Subcutaneous abdominal adipose tissue (tissue), 5 donors: ENCODE measurements around the gene HOXB5.

Experiments
- H3K27ac ChIP-seq: one replicate; pipeline ENCODE4 v1.7.0; 2013; ENCODE audit warnings: low read depth, mild to moderate bottlenecking, inconsistent platforms, low read length, moderate library complexity
- H3K27me3 ChIP-seq, 5 donors: one replicate each; pipeline ENCODE4 v1.7.0; 2013; ENCODE audit warnings: low read length in 5 of 5, inconsistent platforms in 1 of 5; ENCODE audit not compliant: control insufficient read depth in 5 of 5, insufficient read depth in 4 of 5
- H3K36me3 ChIP-seq, 5 donors: one replicate each; pipeline ENCODE4 v1.7.0; 2013; ENCODE audit warnings: low read length in 5 of 5; ENCODE audit not compliant: control insufficient read depth in 5 of 5, insufficient read depth in 5 of 5
- H3K4me1 ChIP-seq, 5 donors: one replicate each; pipeline ENCODE4 v1.7.0; 2013; ENCODE audit warnings: low read length in 5 of 5, mild to moderate bottlenecking in 3 of 5, moderate library complexity in 1 of 5; ENCODE audit not compliant: control insufficient read depth in 5 of 5, insufficient read depth in 5 of 5
- H3K4me3 ChIP-seq, 5 donors: one replicate each; pipeline ENCODE4 v1.7.0; 2013; ENCODE audit warnings: low read length in 5 of 5, low read depth in 1 of 5
- H3K9ac ChIP-seq, 5 donors: one replicate each; pipeline ENCODE4 v1.7.0; 2013; ENCODE audit warnings: low read length in 5 of 5, mild to moderate bottlenecking in 4 of 5, moderate library complexity in 3 of 5
- H3K9me3 ChIP-seq, 5 donors: one replicate each; pipeline ENCODE4 v1.7.0; 2013; ENCODE audit warnings: low read length in 5 of 5; ENCODE audit not compliant: control insufficient read depth in 5 of 5
- donor health status: healthy.
- donor health status: healthy.
- donor health status: healthy.
- donor health status: healthy.
- donor health status: healthy.

HOXB5 gene

GRCh38 chr17:48575066-48575582, 18.5 kb downstream of the HOXB5 start:
- H3K4me1 ChIP-seq = peaks cover 9 to 86% (median 81%) of the 10 kb centered on the region in 5 donors
- H3K9ac ChIP-seq = peak overlapping the region in 1 of 5 donors; percentile 68

GRCh38 chr17:48574505-48575065, 19.0 kb downstream of the HOXB5 start:
- Histone ChIP-seq H3K27ac (peak overlapping the region; percentile 91), H3K9ac (peak overlapping the region in 1 of 5 donors; percentile 68), H3K4me3 (peak overlapping the region in 1 of 5 donors; percentile 32), H3K36me3 (peaks cover 0 to 6% (median 0%) of the 10 kb centered on the region in 5 donors), H3K4me1 (peaks cover 11 to 89% (median 80%) of the 10 kb centered on the region in 5 donors), H3K9me3 (no peaks in the 10 kb centered on the region), H3K27me3 (no peaks in the 10 kb centered on the region)

More at GRCh38 chr17:48575066-48575582, 18.5 kb downstream of the HOXB5 start:
- Histone ChIP-seq H3K27ac (peak overlapping the region; percentile 91), H3K27me3 (no peaks in the 10 kb centered on the region), H3K36me3 (peaks cover 0 to 6% (median 0%) of the 10 kb centered on the region in 5 donors), H3K9me3 (no peaks in the 10 kb centered on the region), H3K4me3 (peak overlapping the region in 1 of 5 donors; percentile 32)

GRCh38 chr17:48571826-48572417, 21.7 kb downstream of the HOXB5 start:
- peaks cover 0 to 6% (median 0%) of the 10 kb centered on the region in 5 donors for H3K36me3 ChIP-seq
- H3K27me3 ChIP-seq = no peaks in the 10 kb centered on the region
- H3K4me3 ChIP-seq = peak overlapping the region in 1 of 5 donors; percentile 1
- H3K9me3 ChIP-seq = no peaks in the 10 kb centered on the region
- peak overlapping the region; percentile 91 for H3K27ac ChIP-seq
- peaks cover 10 to 96% (median 89%) of the 10 kb centered on the region in 5 donors for H3K4me1 ChIP-seq
- H3K9ac ChIP-seq = peak overlapping the region in 4 of 5 donors; percentile 43 to 80 (median 61)

GRCh38 chr17:48571024-48571818, 22.4 kb downstream of the HOXB5 start:
- H3K27me3 ChIP-seq = no peaks in the 10 kb centered on the region
- no peaks in the 10 kb centered on the region for H3K9me3 ChIP-seq
- peaks cover 0 to 6% (median 0%) of the 10 kb centered on the region in 5 donors for H3K36me3 ChIP-seq
- peak overlapping the region; percentile 31 to 81 (median 69) for H3K9ac ChIP-seq
- H3K4me1 ChIP-seq = peaks cover 10 to 94% (median 87%) of the 10 kb centered on the region in 5 donors
- peak overlapping the region; percentile 91 for H3K27ac ChIP-seq
- H3K4me3 ChIP-seq = peak overlapping the region; percentile 1 to 53 (median 41)

- H3K9me3 ChIP-seq = no peaks in the 10 kb centered on the region
- peak overlapping the region; percentile 1 to 53 (median 41) for H3K4me3 ChIP-seq
- peaks cover 0 to 6% (median 0%) of the 10 kb centered on the region in 5 donors for H3K36me3 ChIP-seq
- no peaks in the 10 kb centered on the region for H3K27me3 ChIP-seq
- H3K9ac ChIP-seq = peak overlapping the region; percentile 31 to 81 (median 69)
- H3K27ac ChIP-seq = peak overlapping the region; percentile 91
- peaks cover 10 to 93% (median 86%) of the 10 kb centered on the region in 5 donors for H3K4me1 ChIP-seq
These were observed 23.1 kb downstream of the HOXB5 start for GRCh38 chr17:48570325-48571023.

- H3K4me1 ChIP-seq = peaks cover 10 to 93% (median 86%) of the 10 kb centered on the region in 5 donors
- H3K36me3 ChIP-seq = peaks cover 0 to 6% (median 0%) of the 10 kb centered on the region in 5 donors
- H3K27me3 ChIP-seq = no peaks in the 10 kb centered on the region
- H3K9me3 ChIP-seq = no peaks in the 10 kb centered on the region
- H3K4me3 ChIP-seq = peak overlapping the region in 3 of 5 donors; percentile 14 to 44 (median 36)
- peak overlapping the region in 4 of 5 donors; percentile 39 to 81 (median 74) for H3K9ac ChIP-seq
- H3K27ac ChIP-seq = peak overlapping the region; percentile 91
These were observed 23.8 kb downstream of the HOXB5 start for GRCh38 chr17:48569674-48570324.

- H3K36me3 ChIP-seq = peaks cover 0 to 6% (median 0%) of the 10 kb centered on the region in 5 donors
- peak overlapping the region in 3 of 5 donors; percentile 26 to 41 (median 33) for H3K9ac ChIP-seq
- H3K27ac ChIP-seq = peak overlapping the region; percentile 91
- H3K27me3 ChIP-seq = no peaks in the 10 kb centered on the region
- peaks cover 12 to 92% (median 86%) of the 10 kb centered on the region in 5 donors for H3K4me1 ChIP-seq
- H3K9me3 ChIP-seq = no peaks in the 10 kb centered on the region
- H3K4me3 ChIP-seq = peak overlapping the region in 4 of 5 donors; percentile 43 to 48 (median 44)
These were observed 24.4 kb downstream of the HOXB5 start for GRCh38 chr17:48569240-48569582.

GRCh38 chr17:48568499-48569239, 24.9 kb downstream of the HOXB5 start:
- H3K4me3 ChIP-seq = peak overlapping the region; percentile 31 to 48 (median 44)
- peak overlapping the region; percentile 75 for H3K27ac ChIP-seq
- no peaks in the 10 kb centered on the region for H3K9me3 ChIP-seq
- peaks cover 0 to 6% (median 0%) of the 10 kb centered on the region in 5 donors for H3K36me3 ChIP-seq
- no peaks in the 10 kb centered on the region for H3K27me3 ChIP-seq
- peak overlapping the region in 4 of 5 donors; percentile 23 to 41 (median 30) for H3K9ac ChIP-seq
- peaks cover 12 to 95% (median 90%) of the 10 kb centered on the region in 5 donors for H3K4me1 ChIP-seq
